HAP-1 (cell line): ENCODE results near the gene RNASE8.
"Not testable (repeated sequence)": the region's sequence is repeated elsewhere in the genome, so short reads cannot be mapped to it uniquely, and the experiment has no call there.

ENCODE experiments used
- DNase-seq, 2 experiments: peaks; one replicate each; pipeline ENCODE4 v3.0.0-alpha.2; 2016 to 2020; ENCODE audit warnings: low spot score in 2 of 2
- H3K27me3 ChIP-seq: fragments of 250-450 bp; sonication (Bioruptor Pico); 2 replicates; pipeline ENCODE4 v1.5.1; 2020; ENCODE audit warnings: low read depth, mild to moderate bottlenecking, moderate library complexity
- H3K36me3 ChIP-seq: fragments of 250-450 bp; sonication (Bioruptor Pico); replicated peaks from 2 replicates; pipeline ENCODE4 v1.5.1; 2020; ENCODE audit warnings: mild to moderate bottlenecking
- H3K4me1 ChIP-seq: fragments of 250-450 bp; sonication (Bioruptor Pico); 2 replicates; pipeline ENCODE4 v1.5.1; 2020; ENCODE audit warnings: mild to moderate bottlenecking
- H3K4me3 ChIP-seq: fragments of 250-450 bp; sonication (Bioruptor Pico); 2 replicates; pipeline ENCODE4 v1.5.1; 2020; ENCODE audit warnings: mild to moderate bottlenecking, moderate library complexity
- H3K9me3 ChIP-seq: fragments of 250-450 bp; sonication (Bioruptor Pico); 2 replicates; pipeline ENCODE4 v1.5.1; 2020; ENCODE audit warnings: mild to moderate bottlenecking, moderate library complexity
- in situ Hi-C: fragments of 300-500 bp; cut with MboI; formaldehyde crosslinking; loops from 3 replicates; pipeline ENCODE4 v1.14.3; 2020; ENCODE audit warnings: low sequenced_read_pairs, inconsistent platforms, mixed read lengths

Gene RNASE8

GRCh38 chr14:21057803-21058675 is at the start of gene RNASE8:
TSS of gene RNASE8 (plus strand) at chr14:21057822. CDS start at chr14:21057893, 71 bp downstream.
- Histone ChIP-seq H3K9me3 (no peaks in the 10 kb centered on the region), H3K4me3 (no peak within 1 kb of the TSS), H3K27me3 (peaks cover 2% of the 10 kb centered on the region), H3K36me3 (no peaks in the 10 kb centered on the region), H3K4me1 (no peaks in the 10 kb centered on the region)
- in situ Hi-C loops = no loop called here
- DNase-seq = no peak

- in situ Hi-C loops = not testable (repeated sequence)
These were observed 47.9 kb upstream of the RNASE8 start for GRCh38 chr14:21009721-21010120.

GRCh38 chr14:21011136-21011535 is 46.5 kb upstream of the RNASE8 start:
- Histone ChIP-seq H3K4me3 (no peak overlapping the region), H3K36me3 (no peaks in the 10 kb centered on the region), H3K9me3 (no peaks in the 10 kb centered on the region), H3K27me3 (no peaks in the 10 kb centered on the region; the same call in 1 of the 2 replicates), H3K4me1 (peaks cover 3% of the 10 kb centered on the region; the same call in 1 of the 2 replicates)
- DNase-seq = no peak
- in situ Hi-C loops = no loop called here

More at GRCh38 chr14:21009721-21010120, 47.9 kb upstream of the RNASE8 start:
- not testable (repeated sequence) for H3K4me1 ChIP-seq, H3K36me3 ChIP-seq, H3K4me3 ChIP-seq, H3K27me3 ChIP-seq, DNase-seq, H3K9me3 ChIP-seq

GRCh38 chr14:21014761-21015190 is 42.8 kb upstream of the RNASE8 start:
- Histone ChIP-seq H3K36me3 (no peaks in the 10 kb centered on the region; the same call in 1 of the 2 replicates), H3K4me3 (no peak overlapping the region), H3K9me3 (no peaks in the 10 kb centered on the region), H3K4me1 (peaks cover 3% of the 10 kb centered on the region; the same call in 1 of the 2 replicates), H3K27me3 (no peaks in the 10 kb centered on the region; the same call in 1 of the 2 replicates)
- in situ Hi-C loops = no loop called here
- DNase-seq = peak; percentile 93

GRCh38 chr14:21015312-21015711 is 42.3 kb upstream of the RNASE8 start:
- no peak overlapping the region for H3K4me3 ChIP-seq
- no peaks in the 10 kb centered on the region; the same call in 1 of the 2 replicates for H3K36me3 ChIP-seq
- H3K9me3 ChIP-seq = no peaks in the 10 kb centered on the region
- H3K4me1 ChIP-seq = peaks cover 3% of the 10 kb centered on the region; the same call in 1 of the 2 replicates
- in situ Hi-C loops = no loop called here
- no peaks in the 10 kb centered on the region; the same call in 1 of the 2 replicates for H3K27me3 ChIP-seq
- DNase-seq = no peak

GRCh38 chr14:21016413-21017190 is 41.0 kb upstream of the RNASE8 start:
- in situ Hi-C loops = no loop called here

GRCh38 chr14:21017528-21018245 is 39.9 kb upstream of the RNASE8 start:
- DNase-seq = no peak
- Histone ChIP-seq H3K4me3 (no peak overlapping the region), H3K27me3 (no peaks in the 10 kb centered on the region; the same call in 1 of the 2 replicates), H3K4me1 (peaks cover 3% of the 10 kb centered on the region; the same call in 1 of the 2 replicates), H3K9me3 (no peaks in the 10 kb centered on the region), H3K36me3 (no peaks in the 10 kb centered on the region; the same call in 1 of the 2 replicates)
- in situ Hi-C loops = no loop called here

More at GRCh38 chr14:21016413-21017190, 41.0 kb upstream of the RNASE8 start:
- H3K36me3 ChIP-seq = no peaks in the 10 kb centered on the region; the same call in 1 of the 2 replicates
- no peak for DNase-seq
- no peak overlapping the region for H3K4me3 ChIP-seq
- H3K27me3 ChIP-seq = no peaks in the 10 kb centered on the region; the same call in 1 of the 2 replicates
- no peaks in the 10 kb centered on the region for H3K9me3 ChIP-seq
- peaks cover 3% of the 10 kb centered on the region; the same call in 1 of the 2 replicates for H3K4me1 ChIP-seq

- Histone ChIP-seq H3K9me3 (no peaks in the 10 kb centered on the region), H3K4me3 (no peak overlapping the region), H3K27me3 (no peaks in the 10 kb centered on the region), H3K36me3 (no peaks in the 10 kb centered on the region; the same call in 1 of the 2 replicates), H3K4me1 (peaks cover 3% of the 10 kb centered on the region; the same call in 1 of the 2 replicates)
- no peak for DNase-seq
- in situ Hi-C loops = no loop called here
These were observed 39.3 kb upstream of the RNASE8 start for GRCh38 chr14:21018286-21018685.

GRCh38 chr14:21018781-21019180 is 38.8 kb upstream of the RNASE8 start:
- no peaks in the 10 kb centered on the region; the same call in 1 of the 2 replicates for H3K36me3 ChIP-seq
- H3K4me1 ChIP-seq = peaks cover 3% of the 10 kb centered on the region
- H3K4me3 ChIP-seq = no peak overlapping the region
- H3K9me3 ChIP-seq = no peaks in the 10 kb centered on the region
- no peaks in the 10 kb centered on the region for H3K27me3 ChIP-seq
- in situ Hi-C loops = no loop called here
- DNase-seq = no peak

GRCh38 chr14:21019366-21019765 is 38.3 kb upstream of the RNASE8 start:
- peaks cover 8% of the 10 kb centered on the region for H3K4me1 ChIP-seq
- in situ Hi-C loops = no loop called here
- H3K36me3 ChIP-seq = no peaks in the 10 kb centered on the region; the same call in 1 of the 2 replicates
- H3K4me3 ChIP-seq = no peak overlapping the region
- DNase-seq = no peak
- H3K27me3 ChIP-seq = no peaks in the 10 kb centered on the region
- H3K9me3 ChIP-seq = no peaks in the 10 kb centered on the region

- no peak for DNase-seq
- Histone ChIP-seq H3K27me3 (no peaks in the 10 kb centered on the region), H3K36me3 (no peaks in the 10 kb centered on the region; the same call in 1 of the 2 replicates), H3K4me1 (peaks cover 5% of the 10 kb centered on the region), H3K9me3 (no peaks in the 10 kb centered on the region), H3K4me3 (no peak overlapping the region)
- in situ Hi-C loops = loop anchor here (5.0 kb wide), 1 partner anchor 81 kb away; the partner anchor contains the start of gene TMEM253
These were observed 36.6 kb upstream of the RNASE8 start for GRCh38 chr14:21020977-21021545.

GRCh38 chr14:21022686-21023085 is 34.9 kb upstream of the RNASE8 start:
- Histone ChIP-seq H3K27me3 (no peaks in the 10 kb centered on the region), H3K36me3 (no peaks in the 10 kb centered on the region; the same call in 1 of the 2 replicates), H3K9me3 (no peaks in the 10 kb centered on the region), H3K4me1 (peaks cover 5% of the 10 kb centered on the region), H3K4me3 (no peak overlapping the region)
- in situ Hi-C loops = loop anchor here (5.0 kb wide), 1 partner anchor 80 kb away; the partner anchor contains the start of gene TMEM253
- no peak for DNase-seq
